ENCODE results near the gene DSC2.

Gene DSC2

DNA sequence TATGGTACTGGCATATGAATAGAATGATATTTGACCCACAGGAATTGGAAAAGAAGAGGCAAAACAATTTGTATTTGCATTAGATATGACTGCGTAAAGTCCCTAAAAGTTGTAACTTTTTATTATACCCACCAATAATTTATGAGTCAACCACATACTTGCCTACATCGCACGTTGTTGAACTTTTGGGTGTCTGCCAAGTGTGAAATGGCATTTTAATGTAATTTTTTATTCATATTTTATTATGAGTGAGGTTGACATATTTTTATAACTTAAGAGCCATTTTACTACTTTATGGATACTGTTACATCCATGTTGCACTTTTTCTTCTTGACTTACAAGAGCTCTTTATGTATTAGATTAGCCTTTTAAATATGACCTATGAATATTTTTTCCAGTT, 4.6 kb downstream of the DSC2 start:
- no peak for DNase-seq

DNA sequence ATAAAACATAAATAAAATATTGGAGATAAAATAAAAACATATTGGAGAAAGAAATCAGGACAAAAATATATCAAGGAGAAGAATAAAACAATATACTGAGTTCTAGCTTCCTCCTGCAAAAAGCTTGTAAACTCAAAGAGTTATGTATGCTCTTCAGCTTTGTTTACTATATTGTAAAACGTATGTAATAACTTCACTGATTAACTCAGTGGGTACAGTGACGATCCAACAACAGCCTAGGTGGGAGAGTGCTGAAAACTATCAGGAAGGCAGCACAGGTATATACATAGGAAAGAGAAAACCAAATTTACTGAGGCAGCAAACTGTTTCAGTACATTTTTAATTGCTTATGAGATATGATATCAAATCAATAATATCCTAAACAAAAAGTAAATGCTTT, 8.3 kb downstream of the DSC2 start:
- no peak for DNase-seq

DNA sequence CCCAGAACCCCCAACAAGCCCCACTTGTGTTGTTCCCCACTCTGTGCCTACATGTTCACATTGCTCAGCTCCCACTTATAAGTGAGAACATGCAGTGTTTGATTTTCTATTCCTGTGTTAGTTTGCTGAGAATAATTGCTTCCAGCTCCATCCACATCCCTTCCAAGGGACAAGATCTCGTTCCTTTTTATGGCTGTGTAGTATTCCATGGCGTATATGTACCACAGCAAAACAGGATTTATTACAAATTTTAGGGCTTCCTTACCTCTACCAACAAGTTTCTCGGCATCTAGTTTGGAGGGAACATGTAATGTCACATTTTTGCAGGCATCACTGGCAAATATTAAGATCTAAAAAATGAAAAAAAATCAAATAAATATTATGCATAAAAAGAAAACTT, 8.9 kb downstream of the DSC2 start:
- no peak for DNase-seq

DNA sequence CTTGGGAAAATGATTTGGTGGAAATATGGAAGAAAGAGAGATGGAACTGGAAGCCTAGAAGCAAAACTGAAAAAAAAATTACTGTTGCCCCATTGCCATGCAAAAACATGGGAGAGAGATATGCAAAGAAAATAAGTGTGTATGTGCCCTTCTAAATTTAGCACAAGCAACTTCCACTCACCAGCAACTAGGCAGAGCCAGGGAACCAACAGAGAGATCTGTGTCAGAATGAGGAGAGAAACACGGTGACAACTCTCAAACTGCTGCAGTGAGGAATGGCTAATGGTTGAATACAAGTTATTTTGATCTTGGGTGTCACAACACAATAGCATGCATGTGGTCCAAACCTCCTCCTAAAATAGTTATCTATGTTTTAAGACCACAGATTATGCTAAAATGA, 10.9 kb downstream of the DSC2 start:
- DNase-seq = no peak

DNA sequence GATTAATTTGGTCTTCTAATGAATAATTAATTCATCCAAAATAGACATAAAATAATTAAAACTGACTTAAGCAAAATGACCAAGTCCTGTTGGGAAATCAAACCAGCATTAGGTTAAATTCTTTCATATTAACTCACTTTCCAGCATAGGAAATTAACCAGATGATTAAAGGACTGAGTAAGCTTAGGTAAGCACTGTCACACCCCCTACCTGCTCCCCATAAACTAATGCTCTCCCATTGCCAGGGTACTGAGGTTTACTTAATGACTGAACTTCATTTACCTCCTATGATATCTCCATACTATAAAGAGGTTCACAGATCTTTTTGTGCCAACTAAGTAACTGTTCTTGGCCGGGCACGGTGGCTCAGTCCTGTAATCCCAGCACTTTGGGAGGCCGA, 13.7 kb downstream of the DSC2 start:
- DNase-seq = no peak

DNA sequence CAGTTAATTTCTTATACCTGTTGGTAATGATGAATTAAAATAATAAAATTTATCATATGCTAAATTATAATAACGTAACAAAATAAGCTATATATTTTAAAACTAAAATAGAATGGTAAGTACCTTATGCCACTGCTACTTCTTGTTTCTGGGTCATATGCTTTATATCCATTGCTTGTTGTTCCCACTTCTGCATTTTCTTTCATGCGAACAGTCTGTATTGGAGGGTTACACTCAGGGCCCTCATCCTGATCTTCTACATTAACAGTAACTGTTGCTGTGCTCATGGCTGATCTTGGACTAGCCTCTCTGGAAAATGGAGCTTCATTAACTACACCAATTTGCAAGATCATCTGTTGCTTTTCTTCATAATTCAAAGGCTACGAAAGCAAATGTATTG, 22.2 kb downstream of the DSC2 start:
- DNase-seq = no peak

DNA sequence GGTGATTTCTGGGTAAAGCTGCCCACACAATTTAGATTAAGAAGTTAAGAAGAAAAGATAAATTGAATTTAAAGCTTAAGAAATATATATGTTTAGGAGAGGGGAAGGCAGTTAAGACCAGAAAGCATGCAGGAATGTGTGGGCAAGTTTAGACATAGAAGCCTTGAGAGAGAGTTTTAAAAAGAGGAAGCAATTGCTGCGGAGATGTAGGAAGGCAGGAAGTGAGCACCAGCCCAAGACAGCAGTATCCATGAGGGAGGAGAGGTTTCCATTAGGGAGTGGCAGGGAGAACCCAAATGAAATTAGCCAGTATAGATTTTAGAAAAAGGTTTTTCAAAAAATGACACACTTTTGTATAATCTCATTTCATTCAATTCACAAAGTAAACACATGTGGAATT, 24.3 kb downstream of the DSC2 start:
- no peak for DNase-seq

DNA sequence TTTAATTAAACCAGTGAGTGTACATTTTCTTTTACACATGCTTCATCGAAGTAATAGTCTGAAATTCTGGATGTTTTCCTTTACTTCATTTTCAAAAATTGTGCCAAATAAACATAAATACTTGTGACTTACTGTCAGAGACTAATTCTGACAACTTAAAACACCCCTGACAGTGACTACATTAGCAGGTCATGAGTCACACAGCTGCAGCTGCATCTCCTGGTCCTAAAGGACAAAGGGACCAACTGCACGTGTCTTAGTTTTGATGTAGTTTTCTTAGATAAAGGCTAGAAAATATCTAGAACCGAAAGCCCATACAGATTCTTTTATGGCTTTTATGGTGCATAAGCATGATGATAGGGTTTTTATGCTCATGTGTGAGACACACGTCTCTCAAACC, 30.0 kb downstream of the DSC2 start:
- DNase-seq = no peak

DNA sequence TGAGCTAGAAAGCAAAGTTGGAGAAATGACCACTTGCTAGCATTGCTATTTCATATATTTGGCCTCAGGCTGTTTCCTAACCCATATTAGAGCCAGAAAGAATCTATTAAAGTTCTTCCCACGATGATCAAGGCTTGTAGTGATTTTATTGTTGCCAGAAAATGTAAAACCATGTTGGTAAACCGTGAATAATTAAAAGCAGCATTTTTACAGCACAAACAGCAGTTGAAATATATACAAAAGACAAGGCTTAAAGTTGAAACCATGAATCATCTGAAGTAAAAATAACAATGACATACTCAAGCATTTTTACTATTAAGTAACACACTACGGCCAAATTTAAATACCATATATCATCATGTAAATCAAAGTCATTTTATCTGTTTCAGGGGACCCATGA, 32.0 kb downstream of the DSC2 start:
- no peak for DNase-seq

DNA sequence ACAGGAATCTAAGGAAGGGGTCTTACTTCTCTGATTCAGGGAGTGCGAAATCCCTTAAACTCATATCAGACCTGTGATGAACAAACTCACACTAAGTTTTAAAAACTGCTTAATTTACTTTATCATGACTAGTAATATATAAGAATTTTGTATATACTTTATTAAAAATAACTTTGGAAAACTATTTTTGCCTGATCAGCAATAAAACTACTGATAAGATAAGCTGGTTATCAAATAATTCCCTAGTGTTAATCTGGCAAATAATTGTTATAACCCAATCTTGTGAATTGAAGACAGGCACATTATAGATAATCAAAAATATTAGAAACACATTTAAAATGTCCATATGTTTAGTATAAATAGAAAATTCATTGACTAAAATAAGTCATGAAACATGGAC, 36.0 kb downstream of the DSC2 start:
- DNase-seq = no peak

DNA sequence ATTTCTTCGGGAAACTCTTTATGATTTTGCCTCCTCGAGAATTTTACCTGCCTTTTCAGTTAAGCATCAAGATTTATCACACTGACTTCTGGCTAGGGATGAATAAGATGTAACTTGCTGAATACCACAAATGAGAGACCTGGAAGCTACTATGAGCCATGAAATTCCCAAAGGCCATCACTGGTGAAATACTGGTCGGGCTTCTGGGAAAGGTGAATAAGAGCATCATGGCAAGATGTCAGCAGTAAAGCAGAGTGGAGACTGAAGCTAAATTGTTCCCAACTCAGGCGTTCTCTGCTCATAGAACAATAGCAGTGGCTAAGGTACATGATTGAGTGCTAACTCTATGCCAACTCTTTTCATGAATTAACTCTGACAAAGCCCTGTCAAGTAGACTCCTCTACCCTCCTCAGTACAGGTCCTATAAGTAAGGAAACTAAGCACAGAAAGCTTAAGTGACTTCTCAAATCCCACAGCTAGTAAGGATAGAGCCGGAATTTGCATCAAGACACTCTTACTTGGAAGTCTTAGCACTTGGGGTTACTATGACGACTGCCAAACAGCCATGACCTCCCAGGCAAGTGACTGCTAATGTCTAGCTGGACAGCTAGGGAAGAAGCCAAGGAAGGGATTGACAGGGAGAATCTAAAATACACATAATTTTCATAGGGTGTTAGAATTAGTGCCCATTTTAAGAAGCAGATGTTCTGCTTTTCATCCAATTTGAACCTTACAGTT, 37.0 kb downstream of the DSC2 start:
- no peak for DNase-seq

DNA sequence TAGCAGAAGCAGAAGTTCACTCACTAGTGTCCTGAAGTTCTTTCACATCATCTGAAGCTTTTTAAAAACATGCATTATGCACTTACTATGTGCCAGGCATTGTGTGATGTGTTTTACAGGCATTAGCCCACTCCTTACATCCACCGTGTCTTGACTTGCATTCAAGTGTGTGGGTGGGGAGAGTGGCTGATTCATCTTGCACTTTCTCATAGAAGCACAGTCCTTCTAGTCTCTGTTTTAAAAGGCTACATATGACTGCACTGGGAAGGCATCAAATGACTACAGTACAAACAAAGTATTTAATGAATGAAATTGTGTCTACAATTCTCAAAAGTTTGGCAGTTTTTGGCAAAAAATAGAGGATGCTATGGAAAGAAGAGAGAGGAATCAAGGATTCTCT, 38.1 kb downstream of the DSC2 start:
- no peak for DNase-seq

DNA sequence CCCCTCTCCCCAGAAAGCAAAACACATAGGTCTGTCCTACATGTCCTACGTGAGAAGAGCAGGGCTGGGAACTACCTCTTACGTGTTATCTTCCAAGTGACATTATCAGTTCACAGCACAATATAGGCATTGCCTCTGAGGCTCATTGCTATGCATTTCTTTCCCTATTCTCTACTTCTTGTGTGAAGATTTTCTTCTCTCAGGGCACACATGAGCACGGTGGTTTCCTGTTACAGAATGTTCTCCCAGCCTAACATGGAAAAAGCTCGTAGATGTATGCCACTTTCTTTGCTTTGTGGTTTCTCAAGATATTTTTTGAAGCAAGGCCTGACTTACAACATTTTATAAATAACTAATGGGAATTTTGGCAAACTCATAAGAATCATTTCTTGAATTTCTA, 40.3 kb downstream of the DSC2 start:
- DNase-seq = no peak

DNA sequence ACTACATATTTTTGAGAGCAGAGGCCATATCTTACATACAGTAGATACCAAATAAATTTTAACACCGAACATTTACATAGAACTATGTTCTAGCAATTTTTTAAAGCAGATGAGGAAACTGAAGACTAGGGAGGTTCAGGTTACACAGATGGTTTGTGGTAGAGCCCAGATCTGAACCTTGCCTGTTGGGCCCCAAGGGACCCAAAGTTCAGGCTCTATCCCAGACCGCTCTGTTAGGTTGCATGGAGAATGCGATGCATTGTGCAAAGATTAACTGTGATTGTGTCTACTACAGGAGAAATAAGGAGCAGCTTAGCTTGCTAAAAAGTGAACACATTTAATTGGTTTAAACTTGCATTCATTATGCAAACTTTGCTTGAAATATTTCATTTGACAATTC, 43.3 kb downstream of the DSC2 start:
- DNase-seq = no peak

DNA sequence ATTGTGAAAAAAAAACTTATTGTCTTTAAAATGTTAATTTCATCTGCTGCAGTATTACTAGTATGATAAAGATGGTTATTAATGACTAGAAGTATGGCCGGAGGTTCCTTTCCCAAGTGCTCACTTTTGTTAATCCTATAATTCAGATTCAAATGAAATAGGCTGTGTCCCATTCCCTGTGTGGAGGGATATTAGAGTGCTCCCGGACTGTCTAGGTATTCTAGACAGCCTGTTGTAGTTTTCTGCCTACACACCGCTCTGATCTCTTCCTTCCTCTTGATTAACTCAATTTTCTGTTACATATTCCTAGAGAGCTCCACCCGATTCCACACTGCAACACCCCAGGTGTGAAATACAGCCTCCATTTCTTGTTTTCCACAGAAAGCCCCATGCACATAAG, 44.3 kb downstream of the DSC2 start:
- no peak for DNase-seq

DNA sequence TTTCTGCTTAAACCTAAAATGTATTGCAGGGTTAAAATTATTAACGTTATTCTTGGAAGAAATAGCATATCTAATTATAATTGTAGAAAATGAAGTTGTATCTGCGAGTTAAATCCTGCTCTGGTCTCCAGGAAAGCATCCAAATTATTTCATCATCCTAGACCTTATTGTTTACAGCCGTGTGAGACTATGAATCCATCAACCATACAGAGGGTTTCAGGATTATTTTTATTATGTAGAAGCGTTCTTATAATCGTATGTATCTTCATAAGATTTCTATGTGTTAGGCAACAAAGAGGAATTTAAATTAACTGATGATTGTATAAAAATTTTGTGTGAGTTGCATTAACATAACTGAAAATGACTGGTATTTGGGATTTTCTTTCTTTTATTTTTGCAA, 45.2 kb downstream of the DSC2 start:
- no peak for DNase-seq

DNA sequence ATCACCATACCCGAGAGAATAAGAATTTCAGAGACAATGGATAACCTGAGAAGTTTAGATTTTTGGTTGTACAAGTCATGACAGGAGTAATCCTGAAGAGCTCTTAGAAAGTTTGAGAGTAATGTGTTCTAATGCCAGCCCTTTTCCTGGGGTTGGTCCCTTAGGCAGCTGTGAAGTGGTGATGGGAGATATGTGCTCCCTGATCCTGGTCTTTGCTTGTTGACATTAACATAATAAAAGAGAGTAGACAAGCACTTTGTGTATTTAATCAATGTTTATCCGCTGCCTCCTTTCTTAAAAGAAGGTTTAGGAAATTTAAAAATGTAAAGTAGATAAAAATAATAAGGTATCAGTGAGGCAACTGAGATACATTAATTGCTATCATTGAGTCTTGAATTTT, 45.9 kb downstream of the DSC2 start:
- DNase-seq = no peak

DNA sequence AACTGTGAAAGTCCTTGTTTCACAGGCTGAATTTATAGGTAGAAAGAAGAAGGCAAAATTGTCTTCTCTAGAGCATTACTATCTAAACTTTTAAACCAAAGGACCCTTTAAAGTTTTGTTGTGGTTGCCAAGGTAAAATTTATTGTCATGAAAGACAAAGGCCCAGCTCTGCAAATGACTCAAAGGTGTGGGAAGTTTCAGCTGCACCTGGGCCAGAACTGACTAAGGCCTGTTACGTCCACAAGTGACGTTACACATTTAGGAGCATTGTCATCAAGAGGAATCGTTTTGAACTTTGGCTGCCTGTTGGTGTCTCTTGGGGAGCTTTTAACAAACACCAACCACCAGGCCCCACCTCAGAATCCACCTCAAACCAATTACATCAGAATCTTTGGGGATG, 51.6 kb downstream of the DSC2 start:
- no peak for DNase-seq

DNA sequence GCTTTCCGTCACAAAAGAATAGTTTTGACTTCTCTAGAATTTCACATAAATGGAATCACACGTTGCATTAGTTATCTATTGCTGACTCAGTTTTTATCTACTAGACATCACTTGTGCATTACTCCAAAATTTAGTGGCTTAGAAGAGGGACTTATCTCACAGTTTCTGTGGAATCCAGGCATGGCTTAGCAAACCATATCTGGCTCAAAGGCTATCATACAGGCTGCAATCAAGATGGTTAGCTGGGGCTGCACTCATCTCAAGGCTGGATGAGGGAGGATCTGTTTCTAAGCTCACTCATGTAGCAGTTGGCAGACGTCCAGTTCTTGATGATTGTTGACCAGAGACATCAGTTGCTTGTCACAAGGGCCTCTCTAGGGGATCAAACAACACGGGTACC, 53.0 kb downstream of the DSC2 start:
- DNase-seq = no peak

DNA sequence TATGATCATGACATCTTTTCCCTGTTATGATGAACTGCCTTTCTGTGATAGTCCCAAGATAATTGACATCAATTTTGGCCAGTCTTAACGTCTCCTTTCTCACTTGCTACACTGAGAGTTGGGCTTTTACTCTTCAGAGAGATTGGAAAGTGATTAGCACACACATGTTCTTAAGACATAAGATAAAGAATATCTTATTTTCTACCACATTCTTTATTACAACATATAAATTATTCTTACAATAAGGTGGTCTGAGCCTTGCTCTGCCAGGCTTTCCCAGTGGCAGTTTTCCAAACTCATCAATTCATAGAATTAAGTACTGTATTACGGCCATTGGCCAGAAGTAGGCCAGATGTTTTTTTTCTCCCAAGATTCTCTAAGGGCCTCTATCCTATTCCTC, 54.0 kb downstream of the DSC2 start:
- DNase-seq = no peak

DNA sequence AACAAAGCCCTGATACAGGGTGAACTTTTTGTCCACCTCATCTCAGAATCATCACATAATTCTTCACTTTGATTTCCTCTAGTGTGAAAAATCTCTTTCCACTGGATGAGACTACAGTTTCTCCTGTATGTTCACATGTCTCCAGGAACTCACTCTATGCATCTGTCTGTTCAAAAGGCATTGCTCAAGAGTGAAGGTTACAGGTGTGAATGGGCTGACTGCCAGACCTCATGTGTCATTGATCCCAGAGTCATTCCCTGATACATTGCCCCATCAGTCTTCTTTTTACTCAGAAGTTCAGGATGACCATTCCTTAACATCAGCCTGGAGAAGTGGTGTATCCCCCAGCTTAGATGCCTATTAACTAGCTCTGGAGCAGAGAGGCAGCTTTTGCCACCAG, 55.3 kb downstream of the DSC2 start:
- DNase-seq = no peak

DNA sequence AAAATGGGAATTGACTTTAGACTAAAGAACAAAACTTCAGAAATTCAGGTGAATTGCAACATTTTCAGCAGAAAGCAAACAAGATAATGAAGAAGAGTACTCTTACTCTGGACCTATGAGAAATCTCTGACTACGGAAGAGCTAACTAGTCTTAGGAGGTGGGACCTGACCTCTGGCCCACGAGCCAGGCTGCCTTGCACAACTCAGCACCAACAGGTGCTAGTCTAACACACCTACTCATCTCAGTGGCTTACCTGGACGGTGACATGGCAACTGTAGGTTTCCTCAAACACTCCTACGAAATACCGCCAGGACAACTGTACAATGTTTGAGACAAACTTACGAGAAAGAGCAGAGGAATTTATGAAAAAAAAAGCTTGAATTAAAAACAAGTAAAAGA, 56.6 kb downstream of the DSC2 start:
- no peak for DNase-seq

DNA sequence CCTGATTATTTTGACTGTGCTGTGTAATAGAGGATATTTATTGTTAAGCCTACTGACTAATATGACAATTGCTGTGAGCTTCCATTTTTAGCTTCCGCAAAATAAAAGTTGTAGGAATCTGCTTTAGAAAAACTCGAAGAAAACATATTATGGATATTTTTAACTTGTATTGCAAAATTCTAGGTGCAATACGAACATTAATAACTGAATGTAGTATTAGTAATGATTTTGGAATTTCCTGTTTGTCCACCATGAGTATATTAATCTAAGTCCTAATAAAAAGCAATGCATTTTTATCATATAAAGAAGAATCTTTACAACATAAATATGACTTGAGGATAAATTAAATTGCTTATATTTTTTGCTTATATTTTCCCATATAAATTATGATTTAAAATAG, 57.3 kb downstream of the DSC2 start:
- DNase-seq = no peak

DNA sequence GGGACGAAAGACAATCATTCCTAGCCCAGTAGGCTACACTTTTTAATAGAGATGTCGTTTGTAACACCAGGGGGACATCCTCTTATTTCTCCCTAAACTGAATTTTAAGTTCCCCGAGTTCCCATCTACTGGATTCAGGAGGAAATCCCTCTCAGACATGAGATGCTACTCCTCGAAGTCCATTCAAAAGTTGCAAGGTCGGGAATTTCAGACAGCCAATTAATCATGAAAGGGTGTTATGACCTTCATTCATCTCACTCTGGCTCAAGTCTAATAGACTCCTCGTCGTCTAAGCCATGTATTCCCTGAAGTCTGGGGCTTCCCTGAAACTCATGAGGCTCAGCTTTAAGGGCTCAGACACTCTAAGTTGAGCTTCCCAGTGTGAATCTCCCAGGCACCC, 58.5 kb downstream of the DSC2 start:
- DNase-seq = no peak

DNA sequence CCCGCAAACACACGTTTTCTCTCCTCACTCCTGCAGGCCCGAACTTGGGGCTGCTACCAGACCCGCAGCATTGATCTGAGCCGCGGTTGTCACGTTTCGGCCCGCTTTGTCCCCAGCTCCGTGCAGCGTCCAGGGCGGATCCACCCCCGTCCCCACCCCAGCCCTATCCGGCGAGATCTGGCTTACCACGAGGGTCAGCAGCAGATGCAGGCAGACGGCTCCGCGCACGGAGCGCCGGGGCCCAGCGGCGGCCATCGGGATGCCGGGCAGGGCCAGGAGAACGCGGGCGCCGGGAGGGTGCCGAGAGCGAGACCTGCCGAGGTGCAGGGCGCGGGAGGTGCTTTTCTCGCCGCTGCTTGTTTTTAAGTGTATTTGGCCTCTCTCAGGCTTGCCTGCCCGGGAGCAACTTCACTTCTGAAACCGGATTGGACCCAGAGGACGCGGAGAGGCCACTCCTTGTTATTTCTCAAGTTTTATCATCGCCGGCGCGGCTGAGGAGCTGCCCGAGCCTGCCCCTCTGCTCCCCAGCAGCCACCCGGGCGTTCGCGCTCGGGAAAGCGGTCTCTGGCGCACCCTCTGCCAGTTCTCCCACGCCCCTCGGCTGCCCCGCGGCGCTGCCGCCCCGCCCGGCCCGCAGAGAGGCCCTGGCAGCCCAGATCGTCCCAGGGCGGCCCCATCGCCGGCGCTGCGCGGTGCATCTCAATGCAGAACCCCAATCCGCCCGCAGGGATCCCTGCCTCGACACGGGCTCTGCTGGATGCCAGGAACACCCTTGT, 59.6 kb downstream of the DSC2 start, which contains the start of gene DSC3:
DSC3 (minus strand) TSS at position 337 of the 776 bp plus-strand sequence; CDS start at position 255, 82 bp downstream.
- DNase-seq = no peak
